GM19395 (cell line): ENCODE results near the gene CBX1.

Source experiments
- ATAC-seq: cut with Tn5 transposase; IDR thresholded peaks from one replicate; pipeline ENCODE4 v1.9.1; 2021; ENCODE audit warnings: mild to moderate bottlenecking, moderate library complexity; ENCODE audit not compliant: unreplicated experiment

The CBX1 gene

GRCh38 chr17:48027322-48027981 lies 73.8 kb downstream of the CBX1 start:
- no peak for ATAC-seq

DNA sequence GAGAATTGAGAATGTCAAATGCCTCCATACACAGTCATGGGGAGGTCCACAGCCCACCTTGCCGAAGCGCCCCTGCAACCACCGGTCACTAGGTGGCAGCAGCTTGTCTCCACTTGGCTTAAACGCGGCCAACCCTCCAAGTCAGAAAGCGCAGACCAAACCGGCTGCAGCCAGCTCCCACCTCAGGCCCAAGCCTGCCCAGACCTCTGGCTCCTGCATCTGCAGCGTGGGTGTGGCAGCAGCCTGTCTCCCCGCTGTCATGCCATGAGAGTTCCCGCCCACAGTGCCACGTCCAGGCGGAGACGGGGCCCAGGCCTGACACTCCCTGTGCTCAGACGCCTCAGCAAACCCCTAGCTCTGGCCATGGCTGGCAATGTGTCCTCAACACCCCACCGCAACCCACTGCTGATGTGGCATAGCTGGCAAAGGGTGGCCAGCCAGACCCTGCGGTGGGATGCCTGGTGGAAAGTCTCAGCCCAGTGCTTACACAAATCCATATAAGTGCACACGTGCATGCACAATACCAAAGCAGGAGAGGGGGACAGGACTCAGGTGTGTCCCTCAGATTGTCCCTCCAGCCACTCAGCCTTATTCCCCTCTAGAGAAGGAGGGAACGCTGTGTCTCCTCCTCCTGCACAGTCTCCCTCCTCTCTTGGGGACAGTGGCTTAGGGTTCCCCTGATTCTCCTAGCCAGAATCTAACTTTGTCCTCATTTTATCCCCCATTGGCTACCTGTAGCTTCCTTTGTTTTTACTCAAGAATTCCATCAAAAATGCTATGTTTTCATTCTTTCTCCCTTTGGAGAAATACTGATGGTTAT lies 74.6 kb downstream of the CBX1 start:
- peak; percentile 34 for ATAC-seq

- no peak for ATAC-seq
Observed at GRCh38 chr17:48025904-48026501, 75.3 kb downstream of the CBX1 start.

DNA sequence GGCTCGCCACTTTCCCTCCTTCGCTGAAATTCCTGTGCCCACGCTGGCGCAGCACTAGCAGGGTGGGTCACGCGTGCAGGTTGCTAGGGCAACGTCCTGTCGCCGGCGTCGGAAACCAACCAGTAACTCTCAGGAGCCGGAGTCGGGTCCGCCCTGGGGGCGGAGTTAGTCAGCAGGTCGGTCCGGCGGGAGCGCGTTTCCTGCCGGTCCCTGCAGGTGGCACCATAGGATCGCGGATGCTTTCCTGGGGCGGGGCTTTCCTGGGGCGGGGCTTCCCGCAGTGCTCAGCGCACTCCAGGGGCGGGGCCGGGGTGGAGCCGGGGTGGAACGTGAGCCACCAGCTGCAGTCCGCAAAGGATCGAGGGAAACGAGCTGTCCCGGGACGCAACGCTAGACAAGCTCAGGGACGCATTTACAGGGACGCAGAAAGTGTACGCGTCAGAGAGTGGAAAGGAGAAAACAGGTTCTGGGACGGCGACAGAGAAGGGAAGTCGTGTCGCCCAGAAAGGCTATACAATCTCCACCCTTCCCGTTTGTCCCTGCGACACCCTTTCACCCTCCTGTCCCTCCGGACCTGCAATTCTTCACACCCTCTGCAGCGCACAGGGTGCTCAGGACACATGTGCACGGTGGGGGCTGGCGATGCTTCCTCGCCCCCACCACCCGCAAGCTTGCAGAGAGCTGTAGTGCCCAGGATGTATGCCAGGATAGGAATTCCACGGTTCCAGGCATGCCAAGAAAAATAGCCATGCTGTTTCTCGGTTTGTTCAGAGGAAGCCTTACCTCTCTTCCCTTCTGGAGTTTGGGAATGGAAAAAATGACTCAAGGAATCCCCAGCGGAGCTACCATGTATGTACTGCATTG lies 76.0 kb downstream of the CBX1 start:
- peak; percentile 81 for ATAC-seq

- peak; percentile 10 for ATAC-seq
Observed at GRCh38 chr17:48024149-48025039, 76.9 kb downstream of the CBX1 start.

DNA sequence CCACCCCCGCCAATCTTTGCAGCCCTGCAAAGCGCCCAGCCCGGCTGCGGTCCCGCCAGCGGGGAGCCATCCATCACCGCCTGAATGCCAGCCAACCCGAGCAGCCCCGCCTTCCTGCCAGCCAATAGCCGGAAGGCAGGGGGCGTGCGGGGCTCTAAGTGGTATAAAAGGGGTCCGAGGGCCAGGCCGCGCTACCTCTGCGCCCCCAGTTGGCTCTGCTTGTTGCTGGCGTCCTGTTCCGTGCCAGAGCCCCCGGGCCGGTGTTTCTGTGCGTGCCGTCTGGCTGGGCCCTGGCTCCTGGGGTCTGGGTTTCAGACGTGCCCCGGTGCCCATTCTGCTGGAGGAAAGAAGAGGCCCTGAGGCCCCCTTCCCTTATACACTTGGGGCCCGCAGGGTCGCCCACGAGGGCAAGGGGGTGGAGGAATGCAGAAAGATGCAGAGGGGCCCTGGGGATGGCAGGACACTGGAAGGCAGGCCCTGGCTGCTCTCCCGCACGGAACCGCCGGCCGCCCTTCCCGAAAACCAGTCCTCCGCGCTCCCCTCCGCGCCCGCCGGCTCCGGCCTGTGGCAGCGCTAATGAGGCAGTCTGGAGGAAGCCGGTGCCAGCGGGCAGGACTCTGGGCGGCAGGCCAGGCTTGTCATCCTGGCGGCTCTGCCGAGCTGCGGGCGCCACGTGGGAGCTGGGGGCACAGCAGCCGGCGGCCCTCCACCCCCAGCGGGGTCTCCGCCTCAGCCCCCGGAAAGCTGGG lies 77.7 kb downstream of the CBX1 start:
- no peak for ATAC-seq

DNA sequence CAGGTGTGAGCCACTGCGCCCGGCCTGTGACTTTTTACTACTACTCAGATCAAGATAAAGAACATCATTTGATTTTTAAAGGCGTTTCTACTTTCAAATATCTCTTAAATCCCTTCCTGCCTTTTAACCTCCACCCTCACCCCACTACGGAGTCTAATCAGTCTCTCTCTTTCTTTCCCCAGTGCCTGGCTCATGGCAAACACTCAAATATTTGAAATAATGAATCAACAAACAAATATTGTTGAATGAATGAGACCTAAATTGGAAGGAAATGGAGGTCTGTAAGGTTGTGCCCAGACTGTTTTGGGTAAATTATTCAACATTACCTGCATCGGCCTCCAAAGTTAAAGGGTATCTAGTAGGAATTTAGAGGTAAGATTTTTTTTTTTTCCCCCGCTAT lies 78.4 kb downstream of the CBX1 start:
- no peak for ATAC-seq

DNA sequence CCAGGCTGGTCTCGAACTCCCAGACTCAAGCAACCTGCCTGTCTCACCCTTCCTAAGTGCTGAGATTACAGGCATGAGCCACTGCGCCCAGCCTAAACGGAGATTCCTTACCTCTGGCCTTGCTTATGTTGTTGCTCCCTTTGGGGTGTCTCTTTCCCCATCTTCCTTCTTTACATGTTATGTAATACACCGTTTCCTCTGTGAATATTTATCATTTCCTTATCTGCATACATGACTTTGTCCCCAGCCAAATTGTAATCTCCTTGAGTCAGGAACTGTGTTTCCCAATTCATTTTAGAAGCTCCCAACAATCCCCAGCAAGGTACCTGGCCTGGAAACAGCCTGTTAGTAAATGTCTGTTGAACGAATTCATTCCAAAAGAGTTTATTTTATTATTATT lies 79.3 kb downstream of the CBX1 start:
- no peak for ATAC-seq
